ENCODE data around the gene ANKRD34B.
A peak's percentile ranks its signal among the peaks of the same experiment; 100 is the strongest.

The ANKRD34B gene

GRCh38 chr5:80569086-80569960 is 757 bp downstream of the ANKRD34B start:
- Histone ChIP-seq H3K4me3 (peak overlapping the region in 1 of 2 donors; percentile 37), H3K36me3 (no peaks in the 10 kb centered on the region), H3K27ac (no peak overlapping the region), H3K27me3 (peaks cover 0 to 47% of the 10 kb centered on the region in 2 donors), H3K4me1 (peaks cover 0 to 17% (median 16%) of the 10 kb centered on the region in 4 donors), H3K9me3 (no peaks in the 10 kb centered on the region)
- intact Hi-C loops (cut with DNase I; ENCODE audit: low total_unique reads), result no loop called here
- DNase-seq, result no peak
- TF ChIP-seq, protein P1, sequence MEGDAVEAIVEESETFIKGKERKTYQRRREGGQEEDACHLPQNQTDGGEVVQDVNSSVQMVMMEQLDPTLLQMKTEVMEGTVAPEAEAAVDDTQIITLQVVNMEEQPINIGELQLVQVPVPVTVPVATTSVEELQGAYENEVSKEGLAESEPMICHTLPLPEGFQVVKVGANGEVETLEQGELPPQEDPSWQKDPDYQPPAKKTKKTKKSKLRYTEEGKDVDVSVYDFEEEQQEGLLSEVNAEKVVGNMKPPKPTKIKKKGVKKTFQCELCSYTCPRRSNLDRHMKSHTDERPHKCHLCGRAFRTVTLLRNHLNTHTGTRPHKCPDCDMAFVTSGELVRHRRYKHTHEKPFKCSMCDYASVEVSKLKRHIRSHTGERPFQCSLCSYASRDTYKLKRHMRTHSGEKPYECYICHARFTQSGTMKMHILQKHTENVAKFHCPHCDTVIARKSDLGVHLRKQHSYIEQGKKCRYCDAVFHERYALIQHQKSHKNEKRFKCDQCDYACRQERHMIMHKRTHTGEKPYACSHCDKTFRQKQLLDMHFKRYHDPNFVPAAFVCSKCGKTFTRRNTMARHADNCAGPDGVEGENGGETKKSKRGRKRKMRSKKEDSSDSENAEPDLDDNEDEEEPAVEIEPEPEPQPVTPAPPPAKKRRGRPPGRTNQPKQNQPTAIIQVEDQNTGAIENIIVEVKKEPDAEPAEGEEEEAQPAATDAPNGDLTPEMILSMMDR (IDR thresholded peaks at IDR 0.05), result no peak

DNA sequence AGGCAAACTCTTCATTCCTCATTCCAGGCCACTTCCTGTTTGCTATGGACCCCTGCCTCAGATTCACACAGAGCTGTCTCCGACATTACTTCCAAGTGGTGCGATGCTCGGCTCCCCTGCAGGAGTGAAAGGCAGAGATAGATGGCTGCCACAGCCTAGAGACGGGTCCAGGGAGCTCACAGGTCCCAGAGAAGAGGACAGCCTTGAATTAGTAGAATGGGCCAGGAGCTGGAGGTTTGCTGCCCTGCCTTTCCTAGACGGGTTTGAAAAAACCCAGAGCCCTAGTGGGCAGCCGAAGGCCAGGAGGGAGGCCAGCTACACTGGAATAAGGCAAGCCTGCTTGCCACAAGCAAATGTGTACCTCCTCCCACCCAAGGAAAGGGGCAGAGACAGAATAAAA is 1.8 kb downstream of the ANKRD34B start:
- Histone ChIP-seq H3K27ac (no peak overlapping the region), H3K4me3 (no peak overlapping the region), H3K4me1 (peaks cover 0 to 17% (median 16%) of the 10 kb centered on the region in 4 donors), H3K9me3 (no peaks in the 10 kb centered on the region), H3K36me3 (no peaks in the 10 kb centered on the region), H3K27me3 (peaks cover 0 to 41% of the 10 kb centered on the region in 2 donors)
- DNase-seq, result no peak
- intact Hi-C loops (cut with DNase I; ENCODE audit: low total_unique reads), result no loop called here
- TF ChIP-seq, protein P1 (IDR thresholded peaks at IDR 0.05), result no peak

DNA sequence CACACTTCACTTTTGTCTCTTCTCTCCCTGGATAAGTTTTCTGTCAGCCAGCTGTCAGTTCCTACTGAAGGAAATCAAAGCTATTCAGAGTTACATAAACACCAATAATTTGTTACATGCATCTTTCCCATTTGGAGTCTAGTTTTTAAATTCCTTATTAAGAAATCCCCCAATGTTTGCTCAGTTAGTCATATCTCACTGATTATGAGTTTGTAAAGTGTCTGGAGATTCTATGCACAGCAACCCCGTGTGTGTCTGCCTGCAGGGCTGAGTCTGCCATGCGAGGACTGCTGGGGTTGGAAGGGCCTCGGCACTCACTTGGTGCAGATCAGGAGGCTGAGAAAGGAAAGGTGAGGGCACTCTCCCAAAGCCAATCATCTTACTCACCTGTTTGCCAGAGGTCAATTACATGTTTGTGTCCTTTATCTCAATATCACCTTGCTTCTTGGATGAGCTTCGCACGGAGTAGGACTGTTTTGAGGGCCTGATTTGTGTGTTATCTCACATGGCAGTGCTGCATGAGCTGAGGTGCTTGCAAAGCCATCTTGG is 3.3 kb downstream of the ANKRD34B start:
- intact Hi-C loops (cut with DNase I; ENCODE audit: low total_unique reads), result no loop called here
- peaks cover 0 to 37% of the 10 kb centered on the region in 2 donors for H3K27me3 ChIP-seq

GRCh38 chr5:80565330-80565729 is 4.8 kb downstream of the ANKRD34B start:
- Histone ChIP-seq H3K36me3 (no peaks in the 10 kb centered on the region), H3K27ac (no peak overlapping the region), H3K9me3 (no peaks in the 10 kb centered on the region), H3K4me1 (peaks cover 0 to 15% (median 14%) of the 10 kb centered on the region in 4 donors), H3K27me3 (peaks cover 0 to 22% of the 10 kb centered on the region in 2 donors), H3K4me3 (no peak overlapping the region)
- TF ChIP-seq, protein P1 (IDR thresholded peaks at IDR 0.05), result no peak
- intact Hi-C loops (cut with DNase I; ENCODE audit: low total_unique reads), result no loop called here
- DNase-seq, result no peak

More for the DNA sequence above, 3.3 kb downstream of the ANKRD34B start:
- no peaks in the 10 kb centered on the region for H3K9me3 ChIP-seq
- peaks cover 0 to 17% (median 16%) of the 10 kb centered on the region in 4 donors for H3K4me1 ChIP-seq
- no peak for DNase-seq
- no peak overlapping the region for H3K27ac ChIP-seq
- no peak overlapping the region for H3K4me3 ChIP-seq
- no peaks in the 10 kb centered on the region for H3K36me3 ChIP-seq
- TF ChIP-seq, protein P1 (IDR thresholded peaks at IDR 0.05), result no peak

DNA sequence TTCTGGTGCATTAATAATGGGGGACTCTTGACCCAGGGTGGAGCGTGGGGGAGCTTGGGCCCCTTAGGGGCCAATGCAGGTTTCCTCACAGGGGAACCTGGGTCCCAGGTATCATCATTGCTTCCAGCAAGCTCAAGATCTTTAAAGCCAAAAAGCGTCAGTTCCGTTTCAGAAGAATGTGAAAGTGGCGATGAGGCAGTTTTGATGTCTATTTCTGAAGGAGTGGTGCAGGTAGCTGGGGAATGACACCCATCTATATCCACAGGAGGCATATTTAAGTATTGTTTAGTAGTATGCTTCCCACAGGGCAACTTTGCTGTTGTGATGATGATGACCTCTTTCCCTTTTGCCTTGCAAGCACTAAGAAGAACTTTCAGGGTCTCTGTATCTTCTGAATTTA is 10.8 kb downstream of the ANKRD34B start:
- peaks cover 0 to 9% of the 10 kb centered on the region in 2 donors for H3K27me3 ChIP-seq
- no peak overlapping the region for H3K4me3 ChIP-seq
- TF ChIP-seq, protein P1 (IDR thresholded peaks at IDR 0.05), result no peak
- intact Hi-C loops (cut with DNase I; ENCODE audit: low total_unique reads), result no loop called here
- no peaks in the 10 kb centered on the region for H3K36me3 ChIP-seq
- H3K27ac ChIP-seq, result no peak overlapping the region
- H3K9me3 ChIP-seq, result no peaks in the 10 kb centered on the region
- no peak for DNase-seq
- H3K4me1 ChIP-seq, result no peaks in the 10 kb centered on the region

Measured in tibial artery (tissue), 4 donors.